ENCODE data around the gene CENATAC. TPM values are rescaled to one million over a fixed set of nuclear protein-coding genes. Genes with fewer than 3 reads are reported as not detected.
A peak's percentile ranks its signal among the peaks of the same experiment; 100 is the strongest.

The CENATAC gene
- total and polyA plus RNA-seq, 9 of the 15 experiments (the other 6 are each of a cell fraction or from before 2014, with no cell fraction given), result 2.4 to 25.5 (median 13.7) TPM

- DNase-seq (ENCODE audit: extremely low read depth in 1 of 4, low spot score in 3 of 4) (peak in 3 of 4 experiments; percentile 18 to 54 (median 41)), ATAC-seq (peak; percentile 18), FAIRE-seq (no peak)
- Histone ChIP-seq H3K9me3 (replicated peaks; ENCODE audit: control insufficient read depth, insufficient read depth, low read depth, low read length) (no peaks in the 10 kb centered on the region), H3K36me3 (ENCODE audit: control insufficient read depth, insufficient read depth, low read length) (peaks cover 92% of the 10 kb centered on the region), H3K9ac (ENCODE audit: insufficient read depth in 1 of 2, low read depth in 2 of 2, low read length in 2 of 2) (peak overlapping the region in 1 of 2 experiments; percentile 81; a peak in 2 of 4 replicates), H3K4me3 (no peak overlapping the region), H3K79me2 (ENCODE audit: control insufficient read depth, insufficient read depth, low read length) (peaks cover 62% of the 10 kb centered on the region), H3K9me1 (ENCODE audit: control insufficient read depth, insufficient read depth, low read length) (no peaks in the 10 kb centered on the region), H3K27me3 (ENCODE audit: control insufficient read depth in 2 of 2, insufficient read depth in 2 of 2, low read length in 2 of 2) (no peaks in the 10 kb centered on the region), H3K4me2 (ENCODE audit: insufficient read depth, low read length) (peak overlapping the region; percentile 17; the same call in 1 of the 2 replicates), H3K27ac (ENCODE audit: extremely low read depth, low read depth, low read length) (peak overlapping the region; percentile 47; the same call in 2 of the 3 replicates), H4K20me1 (replicated peaks; ENCODE audit: control insufficient read depth, insufficient read depth, low read length) (peaks cover 26% of the 10 kb centered on the region), H3K4me1 (replicated peaks in 1 of 2; ENCODE audit: control insufficient read depth in 2 of 2, insufficient read depth in 2 of 2, low read length in 2 of 2) (peaks cover 40 to 50% of the 10 kb centered on the region in 2 experiments), H2AFZ (ENCODE audit: low read depth, low read length) (no peak overlapping the region)
- intact Hi-C loops (cut with micrococcal nuclease) (no loop called here), in situ Hi-C loops (cut with MboI) (no loop called here)
- WGBS (ENCODE audit: insufficient coverage, low coverage, missing lambda C conversion rate), result 18% methylated on average over 14 of the region's 15 CpGs
- ChIA-PET CTCF (ENCODE audit: low intra/inter-chr PET ratio) (no interaction called here), POLR2A (interaction anchor here (0.6 to 5.2 kb wide), 7 partner anchors 11 to 108 kb away, joined by 3 to 33 read pairs (median 7); partner anchors contain the start of gene HYOU1)
- no TSS peak for BruUV-seq (replicated peaks)
- TF ChIP-seq SRSF7 (optimal IDR thresholded peaks at IDR 0.05; ENCODE audit: low read depth, low read length) (no peak), ZNF57 (CRISPR knock-in tag; IDR thresholded peaks at IDR 0.05) (no peak), HDAC3 (IDR thresholded peaks at IDR 0.05; ENCODE audit: borderline replicate concordance, partially characterized antibody) (no peak), ZBTB34 (CRISPR knock-in tag; IDR thresholded peaks at IDR 0.05) (no peak), MTA3 (IDR thresholded peaks at IDR 0.05; ENCODE audit: borderline replicate concordance) (no peak), ZNF3 (CRISPR knock-in tag; IDR thresholded peaks at IDR 0.05) (no peak), CXXC5 (CRISPR knock-in tag; IDR thresholded peaks at IDR 0.05) (peak; percentile 58), ZNF197 (CRISPR knock-in tag; IDR thresholded peaks at IDR 0.05; ENCODE audit: low read depth) (no peak), PTTG1 (tag; IDR thresholded peaks at IDR 0.05; ENCODE audit: low read depth) (no peak), FUS (optimal IDR thresholded peaks at IDR 0.05; ENCODE audit: low read depth, low read length) (no peak), KDM4B (IDR thresholded peaks at IDR 0.05; ENCODE audit: borderline replicate concordance in 2 of 2, low read depth in 1 of 2) (no peak), MTA1 (IDR thresholded peaks at IDR 0.05; ENCODE audit: borderline replicate concordance) (no peak), ZFX (CRISPR knock-in tag; IDR thresholded peaks at IDR 0.05) (no peak), NRF1 (conservative IDR thresholded peaks at IDR 0.05 in 1 of 2, IDR thresholded peaks at IDR 0.05 in 1 of 2) (0 out of 4 replicates have a peak, but pooled peaks of 1 of the 2 experiments have one; percentile 12), SOX6 (IDR thresholded peaks at IDR 0.05) (peak; percentile 42; the same call in 1 of the 2 replicates), ZNF143 (CRISPR knock-in tag; IDR thresholded peaks at IDR 0.05) (no peak), WHSC1 (IDR thresholded peaks at IDR 0.05; ENCODE audit: low read length) (no peak)
- TF ChIP-seq, protein P1, sequence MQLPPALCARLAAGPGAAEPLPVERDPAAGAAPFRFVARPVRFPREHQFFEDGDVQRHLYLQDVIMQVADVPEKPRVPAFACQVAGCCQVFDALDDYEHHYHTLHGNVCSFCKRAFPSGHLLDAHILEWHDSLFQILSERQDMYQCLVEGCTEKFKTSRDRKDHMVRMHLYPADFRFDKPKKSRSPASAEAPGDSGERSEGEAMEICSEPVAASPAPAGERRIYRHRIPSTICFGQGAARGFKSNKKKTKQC (CRISPR knock-in tag; IDR thresholded peaks at IDR 0.05), result no peak
- TF ChIP-seq, protein P2, sequence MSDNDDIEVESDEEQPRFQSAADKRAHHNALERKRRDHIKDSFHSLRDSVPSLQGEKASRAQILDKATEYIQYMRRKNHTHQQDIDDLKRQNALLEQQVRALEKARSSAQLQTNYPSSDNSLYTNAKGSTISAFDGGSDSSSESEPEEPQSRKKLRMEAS (CRISPR knock-in tag; IDR thresholded peaks at IDR 0.05), result no peak
- TF ChIP-seq, protein P3, sequence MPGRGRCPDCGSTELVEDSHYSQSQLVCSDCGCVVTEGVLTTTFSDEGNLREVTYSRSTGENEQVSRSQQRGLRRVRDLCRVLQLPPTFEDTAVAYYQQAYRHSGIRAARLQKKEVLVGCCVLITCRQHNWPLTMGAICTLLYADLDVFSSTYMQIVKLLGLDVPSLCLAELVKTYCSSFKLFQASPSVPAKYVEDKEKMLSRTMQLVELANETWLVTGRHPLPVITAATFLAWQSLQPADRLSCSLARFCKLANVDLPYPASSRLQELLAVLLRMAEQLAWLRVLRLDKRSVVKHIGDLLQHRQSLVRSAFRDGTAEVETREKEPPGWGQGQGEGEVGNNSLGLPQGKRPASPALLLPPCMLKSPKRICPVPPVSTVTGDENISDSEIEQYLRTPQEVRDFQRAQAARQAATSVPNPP (IDR thresholded peaks at IDR 0.05; ENCODE audit: borderline replicate concordance, insufficient read depth, insufficient read length), result no peak
Observed at GRCh38 chr11:119024430-119025098, 26.6 kb downstream of the CENATAC start.
